Right lobe of liver (tissue), 4 donors: ENCODE measurements around the gene NRXN3.

Source experiments
- POLR2A ChIP-seq: fragments of 450-650 bp; IDR thresholded peaks from one replicate; pipeline ENCODE4 v1.6.1; 2017; ENCODE audit warnings: antibody characterized with exemption, mild to moderate bottlenecking
- TF ChIP-seq, protein P1 (sequence below), 4 donors: fragments of 200-600 bp in 3 of 4; fragments of 450-650 bp in 1 of 4; IDR thresholded peaks; one replicate each; pipeline versions ENCODE4 v1.5.1 to v1.8.0; 2016 to 2022; ENCODE audit warnings: antibody characterized with exemption in 4 of 4, mild to moderate bottlenecking in 2 of 4
- donor health status: DM: no; HTN: no; CAD: no.
- donor health status: DM: no; HTN: no; CAD: no.
- donor health status: DM: no; HTN: yes; CAD: no.

DNA sequence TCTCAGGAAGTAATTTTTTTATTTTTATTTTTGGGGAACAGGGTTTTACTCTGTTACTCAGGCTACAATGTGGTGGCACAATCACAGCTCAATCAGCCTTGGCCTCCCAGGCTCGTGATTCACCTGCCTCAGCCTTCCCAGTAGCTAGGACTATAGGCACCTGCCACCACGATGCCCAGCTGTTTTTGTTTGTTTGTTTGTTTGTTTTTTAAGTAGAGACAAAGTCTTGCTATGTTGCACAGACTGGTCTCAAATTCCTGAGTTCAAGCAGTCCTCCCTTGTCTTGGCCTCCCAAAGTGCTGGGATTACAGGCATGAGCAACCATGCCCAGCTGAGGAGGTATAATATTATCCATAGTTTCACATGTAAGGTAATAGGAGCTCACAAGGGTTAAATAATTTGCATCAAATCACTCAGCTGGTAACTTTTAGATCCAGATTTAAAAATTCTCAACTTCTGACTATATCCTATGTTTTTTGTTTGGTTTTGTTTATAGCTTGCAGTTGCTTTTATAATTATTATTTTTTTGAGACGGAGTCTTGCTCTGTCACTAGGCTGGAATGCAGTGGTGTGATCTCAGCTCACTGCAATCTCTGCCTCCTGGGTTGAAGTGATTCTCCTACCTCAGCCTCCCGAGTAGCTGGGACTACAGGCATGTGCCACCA lies 1411.9 kb downstream of the NRXN3 start:
- no peak for TF ChIP-seq POLR2A
- TF ChIP-seq, protein P1, sequence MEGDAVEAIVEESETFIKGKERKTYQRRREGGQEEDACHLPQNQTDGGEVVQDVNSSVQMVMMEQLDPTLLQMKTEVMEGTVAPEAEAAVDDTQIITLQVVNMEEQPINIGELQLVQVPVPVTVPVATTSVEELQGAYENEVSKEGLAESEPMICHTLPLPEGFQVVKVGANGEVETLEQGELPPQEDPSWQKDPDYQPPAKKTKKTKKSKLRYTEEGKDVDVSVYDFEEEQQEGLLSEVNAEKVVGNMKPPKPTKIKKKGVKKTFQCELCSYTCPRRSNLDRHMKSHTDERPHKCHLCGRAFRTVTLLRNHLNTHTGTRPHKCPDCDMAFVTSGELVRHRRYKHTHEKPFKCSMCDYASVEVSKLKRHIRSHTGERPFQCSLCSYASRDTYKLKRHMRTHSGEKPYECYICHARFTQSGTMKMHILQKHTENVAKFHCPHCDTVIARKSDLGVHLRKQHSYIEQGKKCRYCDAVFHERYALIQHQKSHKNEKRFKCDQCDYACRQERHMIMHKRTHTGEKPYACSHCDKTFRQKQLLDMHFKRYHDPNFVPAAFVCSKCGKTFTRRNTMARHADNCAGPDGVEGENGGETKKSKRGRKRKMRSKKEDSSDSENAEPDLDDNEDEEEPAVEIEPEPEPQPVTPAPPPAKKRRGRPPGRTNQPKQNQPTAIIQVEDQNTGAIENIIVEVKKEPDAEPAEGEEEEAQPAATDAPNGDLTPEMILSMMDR (IDR thresholded peaks at IDR 0.05): no peak
